ENCODE measurements around the gene ERFL.

GRCh38 chr19:41877916-41878905, 50.0 kb downstream of the ERFL start:
- TF ChIP-seq CTCF (IDR thresholded peaks at IDR 0.05; ENCODE audit: borderline replicate concordance, extremely low read depth, low read length, poor library complexity, severe bottlenecking): peak; percentile 22
- TF ChIP-seq EZH2 (IDR thresholded peaks at IDR 0.05; ENCODE audit: borderline replicate concordance, low read depth, low read length, severe bottlenecking): no peak
